Measurements from ENCODE around the gene ADGRF5.

GRCh38 chr6:46931416-46931815, 9.7 kb upstream of the ADGRF5 start:
- TF ChIP-seq CTCF (conservative IDR thresholded peaks at IDR 0.05) = no peak
- TF ChIP-seq ZFX (IDR thresholded peaks at IDR 0.05) = no peak
